Measurements from ENCODE around the gene PDCD1. TPM values are rescaled to one million over a fixed set of nuclear protein-coding genes. Genes with fewer than 3 reads are reported as not detected.
"Not testable (repeated sequence)": the region's sequence is repeated elsewhere in the genome, so short reads cannot be mapped to it uniquely, and the experiment has no call there.

The PDCD1 gene
- total and polyA plus RNA-seq, 2 donors (not counting 1 experiment from before 2014, with no cell fraction given): not detected

- H3K27ac ChIP-seq (ENCODE audit: insufficient read depth, low read length): no peak overlapping the region
- TF ChIP-seq, protein P1, sequence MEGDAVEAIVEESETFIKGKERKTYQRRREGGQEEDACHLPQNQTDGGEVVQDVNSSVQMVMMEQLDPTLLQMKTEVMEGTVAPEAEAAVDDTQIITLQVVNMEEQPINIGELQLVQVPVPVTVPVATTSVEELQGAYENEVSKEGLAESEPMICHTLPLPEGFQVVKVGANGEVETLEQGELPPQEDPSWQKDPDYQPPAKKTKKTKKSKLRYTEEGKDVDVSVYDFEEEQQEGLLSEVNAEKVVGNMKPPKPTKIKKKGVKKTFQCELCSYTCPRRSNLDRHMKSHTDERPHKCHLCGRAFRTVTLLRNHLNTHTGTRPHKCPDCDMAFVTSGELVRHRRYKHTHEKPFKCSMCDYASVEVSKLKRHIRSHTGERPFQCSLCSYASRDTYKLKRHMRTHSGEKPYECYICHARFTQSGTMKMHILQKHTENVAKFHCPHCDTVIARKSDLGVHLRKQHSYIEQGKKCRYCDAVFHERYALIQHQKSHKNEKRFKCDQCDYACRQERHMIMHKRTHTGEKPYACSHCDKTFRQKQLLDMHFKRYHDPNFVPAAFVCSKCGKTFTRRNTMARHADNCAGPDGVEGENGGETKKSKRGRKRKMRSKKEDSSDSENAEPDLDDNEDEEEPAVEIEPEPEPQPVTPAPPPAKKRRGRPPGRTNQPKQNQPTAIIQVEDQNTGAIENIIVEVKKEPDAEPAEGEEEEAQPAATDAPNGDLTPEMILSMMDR (conservative IDR thresholded peaks at IDR 0.05 in 1 of 2, IDR thresholded peaks at IDR 0.05 in 1 of 2; ENCODE audit: low read depth in 1 of 2, low read length in 2 of 2): no peak
- no peak for TF ChIP-seq EZH2 (IDR thresholded peaks at IDR 0.05; ENCODE audit: low read length, missing control alignments)
- no peaks in the 10 kb centered on the region for H3K27me3 ChIP-seq (ENCODE audit: control insufficient read depth, insufficient read depth, low read length)
- peaks cover 8% of the 10 kb centered on the region for H3K4me1 ChIP-seq (ENCODE audit: control insufficient read depth, extremely low read depth, insufficient read depth, low read length)
- H3K4me2 ChIP-seq (ENCODE audit: extremely low read depth, insufficient read depth, low read length): no peak overlapping the region
- no peaks in the 10 kb centered on the region for H4K20me1 ChIP-seq (ENCODE audit: control insufficient read depth, extremely low read depth, insufficient read depth, low read length)
- no peaks in the 10 kb centered on the region for H3K36me3 ChIP-seq (ENCODE audit: control insufficient read depth, insufficient read depth, low read length)
- no peak overlapping the region for H3K4me3 ChIP-seq (replicated peaks in 1 of 4; ENCODE audit: control extremely low read depth in 1 of 4, insufficient read depth in 1 of 4, low read depth in 3 of 4, low read length in 4 of 4)
- H2AFZ ChIP-seq (ENCODE audit: low read length): no peak overlapping the region
- H3K9ac ChIP-seq (ENCODE audit: insufficient read depth, low read length): no peak overlapping the region
- no peak for DNase-seq (ENCODE audit: low read depth in 2 of 2)
- H3K9me3 ChIP-seq (ENCODE audit: control insufficient read depth, insufficient read depth, low read depth, low read length): no peaks in the 10 kb centered on the region
- H3K79me2 ChIP-seq (ENCODE audit: control insufficient read depth, insufficient read depth, low read length): no peaks in the 10 kb centered on the region
These were observed 18.5 kb upstream of the PDCD1 start for GRCh38 chr2:241877197-241877685.

DNA sequence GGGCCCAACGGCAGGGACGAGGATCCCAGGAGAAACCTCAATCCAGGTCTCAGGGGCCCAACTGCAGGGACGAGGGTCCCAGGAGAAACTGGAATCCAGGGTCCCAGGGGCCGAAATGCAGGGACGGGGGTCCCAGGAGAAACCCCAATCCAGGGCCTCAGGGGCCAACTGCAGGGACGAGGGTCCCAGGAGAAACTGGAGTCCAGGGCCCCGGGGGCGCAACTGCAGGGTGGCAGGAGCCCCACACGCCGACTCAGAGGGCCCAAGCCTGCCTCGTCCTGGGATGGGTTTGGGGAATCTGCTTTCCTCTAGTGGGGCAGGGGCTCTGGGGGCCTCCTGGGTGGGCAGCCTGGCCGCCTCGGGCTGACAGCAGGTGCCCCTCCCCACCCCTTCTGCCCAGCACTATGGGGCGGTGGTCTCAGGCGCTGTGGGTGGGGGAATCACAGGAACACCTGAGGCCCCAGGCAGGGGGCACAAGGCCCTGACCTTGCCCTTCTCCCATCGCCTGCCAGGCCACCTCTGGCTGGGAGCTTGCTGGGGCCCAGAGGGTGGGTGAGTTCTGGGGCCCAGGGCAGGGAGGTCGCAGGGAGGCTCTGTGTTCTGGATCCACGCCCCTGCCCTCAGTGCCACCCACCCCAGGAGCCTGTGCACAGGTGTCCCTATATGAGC is 18.0 kb upstream of the PDCD1 start:
- H3K36me3 ChIP-seq (ENCODE audit: control insufficient read depth, insufficient read depth, low read length): no peaks in the 10 kb centered on the region
- no peak for DNase-seq (ENCODE audit: low read depth in 2 of 2)
- no peak overlapping the region for H3K4me2 ChIP-seq (ENCODE audit: extremely low read depth, insufficient read depth, low read length)
- no peak overlapping the region for H3K27ac ChIP-seq (ENCODE audit: insufficient read depth, low read length)
- H3K4me1 ChIP-seq (ENCODE audit: control insufficient read depth, extremely low read depth, insufficient read depth, low read length): peaks cover 3% of the 10 kb centered on the region
- no peaks in the 10 kb centered on the region for H4K20me1 ChIP-seq (ENCODE audit: control insufficient read depth, extremely low read depth, insufficient read depth, low read length)
- H3K27me3 ChIP-seq (ENCODE audit: control insufficient read depth, insufficient read depth, low read length): no peaks in the 10 kb centered on the region
- no peaks in the 10 kb centered on the region for H3K9me3 ChIP-seq (ENCODE audit: control insufficient read depth, insufficient read depth, low read depth, low read length)
- no peaks in the 10 kb centered on the region for H3K79me2 ChIP-seq (ENCODE audit: control insufficient read depth, insufficient read depth, low read length)
- H3K9ac ChIP-seq (ENCODE audit: insufficient read depth, low read length): no peak overlapping the region
- no peak for TF ChIP-seq EZH2 (IDR thresholded peaks at IDR 0.05; ENCODE audit: low read length, missing control alignments)
- TF ChIP-seq, protein P1 (conservative IDR thresholded peaks at IDR 0.05 in 1 of 2, IDR thresholded peaks at IDR 0.05 in 1 of 2; ENCODE audit: low read depth in 1 of 2, low read length in 2 of 2): no peak
- H3K4me3 ChIP-seq (replicated peaks in 1 of 4; ENCODE audit: control extremely low read depth in 1 of 4, insufficient read depth in 1 of 4, low read depth in 3 of 4, low read length in 4 of 4): no peak overlapping the region
- H2AFZ ChIP-seq (ENCODE audit: low read length): no peak overlapping the region

DNA sequence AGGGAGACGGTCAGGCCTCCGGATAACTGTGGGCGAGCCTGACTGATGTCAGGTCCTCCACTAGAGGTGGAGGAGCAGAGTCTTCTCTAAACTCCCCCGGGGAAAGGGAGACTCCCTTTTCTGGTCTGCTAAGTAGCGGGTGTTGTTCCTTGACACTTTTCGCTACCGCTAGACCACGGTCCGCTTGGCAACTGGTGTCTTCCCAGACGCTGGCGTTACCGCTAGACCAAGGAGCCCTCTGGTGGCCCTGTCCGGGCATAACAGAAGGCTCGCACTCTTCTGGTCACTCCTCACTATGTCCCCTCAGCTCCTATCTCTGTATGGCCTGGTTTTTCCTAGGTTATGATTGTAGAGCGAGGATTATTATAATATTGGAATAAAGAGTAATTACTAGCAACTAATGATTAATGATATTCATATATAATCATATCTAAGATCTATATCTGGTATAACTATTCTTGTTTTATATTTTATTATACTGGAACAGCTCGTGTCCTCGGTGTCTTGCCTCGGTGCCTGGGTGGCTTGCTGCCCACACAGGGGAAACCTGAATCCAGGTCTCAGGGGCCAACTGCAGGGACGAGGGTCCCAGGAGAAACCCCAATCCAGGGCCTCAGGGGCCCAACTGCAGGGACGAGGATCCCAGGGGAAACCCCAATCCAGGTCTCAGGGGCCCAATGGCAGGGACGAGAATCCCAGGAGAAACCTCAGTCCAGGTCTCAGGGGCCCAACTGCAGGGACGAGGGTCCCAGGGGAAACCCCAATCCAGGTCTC is 17.2 kb upstream of the PDCD1 start:
- not testable (repeated sequence) for H3K4me1 ChIP-seq (ENCODE audit: control insufficient read depth, extremely low read depth, insufficient read depth, low read length); H3K9me3 ChIP-seq (ENCODE audit: control insufficient read depth, insufficient read depth, low read depth, low read length); H3K36me3 ChIP-seq (ENCODE audit: control insufficient read depth, insufficient read depth, low read length); H4K20me1 ChIP-seq (ENCODE audit: control insufficient read depth, extremely low read depth, insufficient read depth, low read length); H2AFZ ChIP-seq (ENCODE audit: low read length); H3K27me3 ChIP-seq (ENCODE audit: control insufficient read depth, insufficient read depth, low read length); H3K4me3 ChIP-seq (replicated peaks in 1 of 4; ENCODE audit: control extremely low read depth in 1 of 4, insufficient read depth in 1 of 4, low read depth in 3 of 4, low read length in 4 of 4); H3K79me2 ChIP-seq (ENCODE audit: control insufficient read depth, insufficient read depth, low read length); H3K4me2 ChIP-seq (ENCODE audit: extremely low read depth, insufficient read depth, low read length); H3K9ac ChIP-seq (ENCODE audit: insufficient read depth, low read length); H3K27ac ChIP-seq (ENCODE audit: insufficient read depth, low read length)
- TF ChIP-seq, protein P1 (conservative IDR thresholded peaks at IDR 0.05 in 1 of 2, IDR thresholded peaks at IDR 0.05 in 1 of 2; ENCODE audit: low read depth in 1 of 2, low read length in 2 of 2): peak in 1 of 2 donors; percentile 27
- DNase-seq (ENCODE audit: low read depth in 2 of 2): peak in 1 of 2 donors; percentile 51
